ENCODE data around the gene PIBF1.

- TF ChIP-seq CTCF (IDR thresholded peaks at IDR 0.05) (no peak), POLR2A (IDR thresholded peaks at IDR 0.05) (no peak)
Observed at GRCh38 chr13:72973234-72973633, 191.3 kb downstream of the PIBF1 start.
